ENCODE data around the gene RBP5. TPM values are rescaled to one million over a fixed set of nuclear protein-coding genes. Genes with fewer than 3 reads are reported as not detected.

Gene RBP5
- total RNA-seq, 2 donors from 2014 or later = 19.3 to 31.2 TPM

GRCh38 chr12:7156259-7157197 lies 27.8 kb upstream of the RBP5 start:
- Mint-ChIP-seq H3K27me3 (ENCODE audit: insufficient read depth) (peaks cover 10% of the 10 kb centered on the region), H3K27ac (no peak overlapping the region), H3K4me1 (no peaks in the 10 kb centered on the region), H3K36me3 (ENCODE audit: low read depth) (peaks cover 50% of the 10 kb centered on the region), H3K9me3 (no peaks in the 10 kb centered on the region), H3K4me3 (no peak overlapping the region)
- Histone ChIP-seq H3K4me1 (ENCODE audit: control insufficient read depth, insufficient read depth, low read length) (no peaks in the 10 kb centered on the region), H3K36me3 (ENCODE audit: control insufficient read depth, insufficient read depth, low read length) (peaks cover 29% of the 10 kb centered on the region), H3K27ac (ENCODE audit: low read depth, low read length) (no peak overlapping the region), H3K4me3 (ENCODE audit: low read length) (no peak overlapping the region), H3K27me3 (ENCODE audit: control insufficient read depth, insufficient read depth, low read length, poor library complexity, severe bottlenecking) (no peaks in the 10 kb centered on the region), H3K9ac (ENCODE audit: extremely low read depth, low read length, poor library complexity, severe bottlenecking) (no peak overlapping the region), H3K9me3 (ENCODE audit: control insufficient read depth, low read length) (no peaks in the 10 kb centered on the region)
- DNase-seq = no peak
- WGBS, 2 experiments (ENCODE audit: insufficient coverage in 1 of 2, insufficient read length in 1 of 2) = 90% methylated on average over 8 to 24 of the region's 24 CpGs
- no peak for TF ChIP-seq CTCF (conservative IDR thresholded peaks at IDR 0.05)

- H3K36me3 ChIP-seq (ENCODE audit: control insufficient read depth, insufficient read depth, low read length) = peaks cover 38% of the 10 kb centered on the region
- Mint-ChIP-seq H3K36me3 (ENCODE audit: low read depth) (peaks cover 57% of the 10 kb centered on the region), H3K27ac (no peak overlapping the region), H3K9me3 (no peaks in the 10 kb centered on the region), H3K4me1 (no peaks in the 10 kb centered on the region), H3K4me3 (no peak overlapping the region), H3K27me3 (ENCODE audit: insufficient read depth) (peaks cover 2% of the 10 kb centered on the region)
- H3K27me3 ChIP-seq (ENCODE audit: control insufficient read depth, insufficient read depth, low read length, poor library complexity, severe bottlenecking) = no peaks in the 10 kb centered on the region
- H3K9me3 ChIP-seq (ENCODE audit: control insufficient read depth, low read length) = no peaks in the 10 kb centered on the region
- peak; percentile 45 for DNase-seq
- WGBS, 2 experiments (ENCODE audit: insufficient coverage in 1 of 2, insufficient read length in 1 of 2) = 91 to 100% methylated on average over 1 to 8 of the region's 8 CpGs
- no peak for TF ChIP-seq CTCF (conservative IDR thresholded peaks at IDR 0.05)
- no peak overlapping the region for H3K9ac ChIP-seq (ENCODE audit: extremely low read depth, low read length, poor library complexity, severe bottlenecking)
- no peak overlapping the region for H3K4me3 ChIP-seq (ENCODE audit: low read length)
- no peak overlapping the region for H3K27ac ChIP-seq (ENCODE audit: low read depth, low read length)
- no peaks in the 10 kb centered on the region for H3K4me1 ChIP-seq (ENCODE audit: control insufficient read depth, insufficient read depth, low read length)
These were observed 26.9 kb upstream of the RBP5 start for GRCh38 chr12:7155471-7156034.

- no peak overlapping the region for H3K4me3 Mint-ChIP-seq
- H3K36me3 Mint-ChIP-seq (ENCODE audit: low read depth) = peaks cover 63% of the 10 kb centered on the region
- Histone ChIP-seq H3K27ac (ENCODE audit: low read depth, low read length) (no peak overlapping the region), H3K9ac (ENCODE audit: extremely low read depth, low read length, poor library complexity, severe bottlenecking) (no peak overlapping the region), H3K9me3 (ENCODE audit: control insufficient read depth, low read length) (no peaks in the 10 kb centered on the region), H3K36me3 (ENCODE audit: control insufficient read depth, insufficient read depth, low read length) (peaks cover 43% of the 10 kb centered on the region), H3K27me3 (ENCODE audit: control insufficient read depth, insufficient read depth, low read length, poor library complexity, severe bottlenecking) (no peaks in the 10 kb centered on the region), H3K4me1 (ENCODE audit: control insufficient read depth, insufficient read depth, low read length) (no peaks in the 10 kb centered on the region), H3K4me3 (ENCODE audit: low read length) (no peak overlapping the region)
- WGBS, 2 experiments (ENCODE audit: insufficient coverage in 1 of 2, insufficient read length in 1 of 2) = 93% methylated on average over 8 to 12 of the region's 12 CpGs
- DNase-seq = no peak
- H3K9me3 Mint-ChIP-seq = no peaks in the 10 kb centered on the region
- no peaks in the 10 kb centered on the region for H3K4me1 Mint-ChIP-seq
- no peak overlapping the region for H3K27ac Mint-ChIP-seq
- no peak for TF ChIP-seq CTCF (conservative IDR thresholded peaks at IDR 0.05)
- no peaks in the 10 kb centered on the region for H3K27me3 Mint-ChIP-seq (ENCODE audit: insufficient read depth)
These were observed 26.3 kb upstream of the RBP5 start for GRCh38 chr12:7154901-7155470.
